DND-41 (cell line): ENCODE measurements around the gene RASGRP3.
"Not testable (repeated sequence)": the region's sequence is repeated elsewhere in the genome, so short reads cannot be mapped to it uniquely, and the experiment has no call there.

Source experiments
- ATAC-seq: fragments of 200-7000 bp; cut with Tn5 transposase; 3 replicates; pipeline ENCODE4 v1.9.1; 2021; ENCODE audit warnings: low read depth; ENCODE audit not compliant: insufficient read depth
- DNase-seq: peaks from one replicate; pipeline ENCODE4 v3.0.0-alpha.2; 2020
- H2AFZ ChIP-seq: 2 replicates; pipeline ENCODE4 v1.6.0; 2012; ENCODE audit warnings: low read depth, low read length
- H3K27ac ChIP-seq: 2 replicates; pipeline ENCODE4 v1.5.1; 2012; ENCODE audit warnings: low read length, inconsistent platforms
- H3K27me3 ChIP-seq: fragments of 200-600 bp; sonication (generic); 2 replicates; pipeline ENCODE4 v1.6.0; 2012; ENCODE audit warnings: low read length, mild to moderate bottlenecking, inconsistent platforms; ENCODE audit not compliant: insufficient read depth, poor library complexity
- H3K36me3 ChIP-seq: 2 replicates; pipeline ENCODE4 v1.5.1; 2012; ENCODE audit warnings: low read length, inconsistent platforms; ENCODE audit not compliant: insufficient read depth
- H3K4me1 ChIP-seq: 2 replicates; pipeline ENCODE4 v1.5.1; 2012; ENCODE audit warnings: mild to moderate bottlenecking, low read length; ENCODE audit not compliant: insufficient read depth
- H3K4me2 ChIP-seq: 2 replicates; pipeline ENCODE4 v1.6.0; 2012; ENCODE audit warnings: mild to moderate bottlenecking, moderate library complexity, low read length, inconsistent platforms; ENCODE audit not compliant: insufficient read depth
- H3K4me3 ChIP-seq, 2 experiments: fragments of 200-600 bp in 1 of 2; shearing (Covaris generic) in 1 of 2; 2 replicates each; pipeline ENCODE4 v1.5.1; 2012 to 2016; ENCODE audit warnings: inconsistent platforms in 2 of 2, low read length in 2 of 2, mild to moderate bottlenecking in 2 of 2, low read depth in 1 of 2, moderate library complexity in 1 of 2
- H3K79me2 ChIP-seq: 2 replicates; pipeline ENCODE4 v1.6.0; 2012; ENCODE audit warnings: low read length, inconsistent platforms; ENCODE audit not compliant: insufficient read depth
- H3K9ac ChIP-seq: 2 replicates; pipeline ENCODE4 v1.6.0; 2012; ENCODE audit warnings: low read depth, mild to moderate bottlenecking, inconsistent platforms, low read length, moderate library complexity
- H3K9me3 ChIP-seq: 2 replicates; pipeline ENCODE4 v1.5.1; 2012; ENCODE audit warnings: low read length, moderate library complexity, mild to moderate bottlenecking, inconsistent platforms; ENCODE audit not compliant: insufficient read depth, severe bottlenecking
- H4K20me1 ChIP-seq: 2 replicates; pipeline ENCODE4 v1.6.0; 2012; ENCODE audit warnings: low read length; ENCODE audit not compliant: insufficient read depth
- EZH2 ChIP-seq: IDR thresholded peaks from 3 replicates; pipeline ENCODE4 v1.6.1; 2012; ENCODE audit warnings: borderline replicate concordance, low read depth, mild to moderate bottlenecking, moderate library complexity, low read length, inconsistent platforms; ENCODE audit not compliant: severe bottlenecking
- TF ChIP-seq, protein P1 (sequence below): IDR thresholded peaks from 2 replicates; pipeline ENCODE4 v1.5.1; 2012; ENCODE audit warnings: borderline replicate concordance, low read length, moderate library complexity, mild to moderate bottlenecking; ENCODE audit not compliant: poor library complexity, severe bottlenecking; ENCODE audit errors: extremely low read depth

RASGRP3 gene

DNA sequence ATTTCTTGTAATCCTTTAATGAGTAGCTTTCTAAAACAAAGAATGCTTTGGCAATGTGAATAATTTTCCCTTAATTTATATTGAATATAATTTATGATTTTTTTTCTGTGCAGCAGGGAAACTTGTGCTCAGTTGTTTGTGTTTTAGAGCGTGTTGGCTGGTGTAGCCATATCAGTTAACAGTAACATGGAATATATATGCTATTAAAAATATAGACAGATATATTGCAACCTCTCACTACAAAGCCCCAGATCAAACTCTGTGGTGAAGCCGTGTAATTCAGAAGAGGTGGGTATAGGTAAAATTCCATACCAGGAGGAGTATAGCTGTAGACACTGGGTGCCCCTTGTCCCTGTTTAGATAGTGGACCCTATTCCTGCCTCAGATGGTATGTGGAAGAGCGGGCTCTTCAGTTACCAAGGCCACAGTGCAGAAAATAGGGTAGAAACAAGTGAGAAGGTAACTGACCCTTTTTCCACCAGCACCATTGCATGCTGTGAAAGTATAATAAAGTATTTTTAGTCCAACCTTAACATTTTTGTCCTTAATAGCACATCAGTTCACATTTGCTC, 18.1 kb upstream of the RASGRP3 start:
- Histone ChIP-seq H3K27ac (no peak overlapping the region), H2AFZ (no peak overlapping the region; the same call in 1 of the 2 replicates), H3K36me3 (no peaks in the 10 kb centered on the region), H3K4me2 (no peak overlapping the region), H3K9ac (no peak overlapping the region), H3K9me3 (no peaks in the 10 kb centered on the region), H3K4me1 (no peaks in the 10 kb centered on the region), H3K27me3 (no peaks in the 10 kb centered on the region), H4K20me1 (no peaks in the 10 kb centered on the region), H3K79me2 (no peaks in the 10 kb centered on the region), H3K4me3 (no peak overlapping the region)
- ATAC-seq, result no peak
- TF ChIP-seq, protein P1, sequence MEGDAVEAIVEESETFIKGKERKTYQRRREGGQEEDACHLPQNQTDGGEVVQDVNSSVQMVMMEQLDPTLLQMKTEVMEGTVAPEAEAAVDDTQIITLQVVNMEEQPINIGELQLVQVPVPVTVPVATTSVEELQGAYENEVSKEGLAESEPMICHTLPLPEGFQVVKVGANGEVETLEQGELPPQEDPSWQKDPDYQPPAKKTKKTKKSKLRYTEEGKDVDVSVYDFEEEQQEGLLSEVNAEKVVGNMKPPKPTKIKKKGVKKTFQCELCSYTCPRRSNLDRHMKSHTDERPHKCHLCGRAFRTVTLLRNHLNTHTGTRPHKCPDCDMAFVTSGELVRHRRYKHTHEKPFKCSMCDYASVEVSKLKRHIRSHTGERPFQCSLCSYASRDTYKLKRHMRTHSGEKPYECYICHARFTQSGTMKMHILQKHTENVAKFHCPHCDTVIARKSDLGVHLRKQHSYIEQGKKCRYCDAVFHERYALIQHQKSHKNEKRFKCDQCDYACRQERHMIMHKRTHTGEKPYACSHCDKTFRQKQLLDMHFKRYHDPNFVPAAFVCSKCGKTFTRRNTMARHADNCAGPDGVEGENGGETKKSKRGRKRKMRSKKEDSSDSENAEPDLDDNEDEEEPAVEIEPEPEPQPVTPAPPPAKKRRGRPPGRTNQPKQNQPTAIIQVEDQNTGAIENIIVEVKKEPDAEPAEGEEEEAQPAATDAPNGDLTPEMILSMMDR, result no peak
- no peak for TF ChIP-seq EZH2
- no peak for DNase-seq

DNA sequence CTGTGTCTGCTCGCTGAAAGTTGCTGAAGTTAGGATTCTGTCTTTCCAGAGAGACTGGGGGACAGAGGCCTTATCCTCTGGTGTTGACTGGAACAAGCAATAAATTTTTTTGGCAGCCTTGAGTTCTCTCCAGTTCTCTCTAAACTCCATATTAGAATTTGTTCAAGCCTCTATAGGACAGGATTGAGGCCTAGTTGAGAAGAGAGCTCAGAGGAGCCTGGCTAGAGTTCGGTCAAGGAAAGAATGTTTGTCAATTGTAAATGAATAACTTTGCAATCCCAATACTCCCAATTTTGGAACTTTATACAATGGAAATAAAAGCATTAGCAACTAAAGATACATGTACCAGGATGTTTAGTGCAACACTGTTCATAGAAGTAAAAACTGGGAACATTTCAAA, 16.7 kb upstream of the RASGRP3 start:
- H2AFZ ChIP-seq, result no peak overlapping the region
- no peaks in the 10 kb centered on the region for H3K36me3 ChIP-seq
- H3K27ac ChIP-seq, result no peak overlapping the region
- no peaks in the 10 kb centered on the region for H3K4me1 ChIP-seq
- H3K9me3 ChIP-seq, result no peaks in the 10 kb centered on the region
- no peaks in the 10 kb centered on the region for H3K79me2 ChIP-seq
- no peak overlapping the region for H3K4me3 ChIP-seq
- H3K27me3 ChIP-seq, result no peaks in the 10 kb centered on the region
- DNase-seq (no peak), ATAC-seq (no peak)
- no peaks in the 10 kb centered on the region for H4K20me1 ChIP-seq
- TF ChIP-seq EZH2, result no peak
- TF ChIP-seq, protein P1, result no peak
- no peak overlapping the region for H3K4me2 ChIP-seq
- no peak overlapping the region for H3K9ac ChIP-seq

DNA sequence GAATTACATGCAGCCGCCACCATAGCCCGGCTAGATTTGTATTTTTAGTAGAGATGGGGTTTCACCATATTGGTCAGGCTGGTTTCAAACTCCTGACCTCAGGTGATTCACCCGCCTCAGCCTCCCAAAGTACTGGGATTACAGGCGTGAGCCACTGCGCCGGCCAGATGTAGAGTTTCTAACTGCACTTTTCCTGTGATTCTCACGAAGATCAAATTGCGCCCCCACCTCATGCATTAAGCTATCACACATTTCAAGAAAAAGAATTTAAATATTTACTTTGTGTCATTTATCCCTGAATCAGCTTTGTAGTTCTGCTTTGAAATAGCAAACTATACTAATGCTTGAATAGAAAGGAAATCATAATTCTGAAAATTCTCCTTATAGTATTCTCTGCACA, 13.9 kb upstream of the RASGRP3 start:
- not testable (repeated sequence) for H3K79me2 ChIP-seq, H3K36me3 ChIP-seq, H3K4me1 ChIP-seq, H3K27ac ChIP-seq, DNase-seq, H3K9ac ChIP-seq, H3K4me2 ChIP-seq, H4K20me1 ChIP-seq, H2AFZ ChIP-seq, H3K4me3 ChIP-seq, H3K27me3 ChIP-seq, H3K9me3 ChIP-seq, ATAC-seq

DNA sequence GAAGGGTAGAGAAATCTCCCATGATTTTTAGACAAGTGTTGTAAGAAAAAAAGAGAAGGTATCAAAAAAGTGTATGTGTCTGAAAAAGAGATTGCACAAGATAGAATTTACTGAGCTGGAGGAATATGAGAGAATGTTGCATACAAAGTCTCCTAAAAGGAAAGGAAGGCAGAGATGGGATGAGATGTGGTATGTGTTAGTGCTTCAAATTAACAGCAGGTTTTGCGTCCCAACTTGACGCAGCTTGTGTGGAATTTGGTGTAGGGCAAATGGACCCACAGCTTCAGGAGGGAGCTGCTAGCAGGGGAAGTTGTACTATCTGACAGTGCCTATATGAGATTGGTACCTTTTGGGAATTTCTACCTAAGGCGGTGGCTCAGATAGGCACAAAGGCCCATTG, 9.0 kb upstream of the RASGRP3 start:
- ATAC-seq, result no peak
- H3K9ac ChIP-seq, result no peak overlapping the region
- H2AFZ ChIP-seq, result no peak overlapping the region
- H3K36me3 ChIP-seq, result no peaks in the 10 kb centered on the region
- no peaks in the 10 kb centered on the region for H3K4me1 ChIP-seq
- H3K9me3 ChIP-seq, result no peaks in the 10 kb centered on the region
- no peak for DNase-seq
- no peaks in the 10 kb centered on the region for H4K20me1 ChIP-seq
- no peaks in the 10 kb centered on the region for H3K79me2 ChIP-seq
- no peak overlapping the region for H3K4me3 ChIP-seq
- TF ChIP-seq, protein P1, result no peak
- no peak for TF ChIP-seq EZH2
- no peak overlapping the region for H3K27ac ChIP-seq
- no peaks in the 10 kb centered on the region for H3K27me3 ChIP-seq
- no peak overlapping the region for H3K4me2 ChIP-seq
